Heart right ventricle (tissue), 16 donors: Measurements from ENCODE around the gene CD6. TPM values are rescaled to one million over a fixed set of nuclear protein-coding genes. Genes with fewer than 3 reads are reported as not detected.

Experiments used
- ATAC-seq, 8 donors: fragments of 200-7000 bp; cut with Tn5 transposase; one replicate each; pipeline ENCODE4 v1.9.1; 2020; ENCODE audit warnings: mild to moderate bottlenecking in 8 of 8, moderate library complexity in 8 of 8, moderate number of reproducible peaks in 1 of 8
- DNase-seq, 2 donors: peaks; one replicate each; pipeline ENCODE4 v3.0.0-alpha.2; 2020
- H3K27ac ChIP-seq, 10 donors: fragments of 200-600 bp; sonication (generic) in 2 of 10; one replicate each; pipeline versions ENCODE4 v1.5.0 to v1.8.0; 2020 to 2022; ENCODE audit warnings: mild to moderate bottlenecking in 3 of 10
- H3K27me3 ChIP-seq, 7 donors: fragments of 200-600 bp; one replicate each; pipeline ENCODE4 v1.8.0; 2021 to 2022; ENCODE audit warnings: mild to moderate bottlenecking in 2 of 7
- H3K36me3 ChIP-seq, 9 donors: fragments of 200-600 bp; sonication (generic) in 1 of 9; one replicate each; pipeline versions ENCODE4 v1.5.0 to v1.8.0; 2020 to 2022; ENCODE audit warnings: mild to moderate bottlenecking in 2 of 9
- H3K4me1 ChIP-seq, 9 donors: fragments of 200-600 bp; sonication (generic) in 1 of 9; one replicate each; pipeline versions ENCODE4 v1.5.0 to v1.8.0; 2020 to 2022; ENCODE audit warnings: mild to moderate bottlenecking in 4 of 9
- H3K4me3 ChIP-seq, 10 donors: fragments of 200-600 bp; sonication (generic) in 2 of 10; one replicate each; pipeline versions ENCODE4 v1.5.0 to v1.8.0; 2020 to 2022; ENCODE audit warnings: mild to moderate bottlenecking in 7 of 10, moderate library complexity in 2 of 10
- H3K9me3 ChIP-seq, 11 donors: fragments of 200-600 bp in 10 of 11; sonication (generic) in 2 of 11; one replicate each; pipeline versions ENCODE4 v1.5.0 to v1.8.0; 2013 to 2022; ENCODE audit warnings: mild to moderate bottlenecking in 2 of 11, control low read depth in 1 of 11, moderate library complexity in 1 of 11
- whole genome bisulfite sequencing, 2 donors: extraction: QIAGEN DNeasy Blood & Tissue Kit; methylation state at CpG; one replicate each; pipeline ENCODE4 v1.1.7; 2013; ENCODE audit warnings: inconsistent platforms in 1 of 2; 5-methylcytosine and 5-hydroxymethylcytosine counted together
- intact Hi-C, 10 donors: fragments of 100-400 bp; cut with DNase I; formaldehyde crosslinking; loops; one replicate each; pipeline versions ENCODE4 v1.11.1 to v1.14.2; 2022
- polyA plus RNA-seq, 2 donors: library from polyadenylated mRNA; stranded (reverse); fragments of 200-250 nt; gene quantifications; one replicate each; pipeline ENCODE4 v1.2.3, GENCODE V29; 2013
- total RNA-seq, 10 donors: library from RNA; stranded (reverse); fragmentation: NEBNext Ultra II Directional in 3 of 10; extraction: Animal tissue kit (Norgen Biotek cat#: 25700) in 3 of 10; gene quantifications; one replicate each; pipeline versions ENCODE4 v1.2.1 to v1.2.4, GENCODE V29; 2021 to 2023
- TF ChIP-seq, protein P1 (sequence below), 9 donors: fragments of 200-600 bp; sonication (generic) in 2 of 9; IDR thresholded peaks; one replicate each; pipeline versions ENCODE4 v1.5.0 to v1.8.0; 2021 to 2022; ENCODE audit warnings: antibody characterized with exemption in 9 of 9, mild to moderate bottlenecking in 5 of 9, moderate library complexity in 1 of 9
- donor health status: Arrhythmogenic right ventricular cardiomyopathy.
- donor health status: ischemic (EF 13 %, LVEDD 7.1; RV severe dilation, severe dysfunction).
- donor health status: healthy with polysubstance abuse.
- donor health status: DM: no; HTN: yes; CAD: no.
- donor health status: DM: no; HTN: no; CAD: no.
- donor health status: ischemic (EF 25% LVEDD 6.9; RV normal size, moderate dysfunction).
- donor health status: ischemic (EF 25% LVEDD 5.7; RV mildly dilated, moderate dysfunction).
- donor health status: healthy.
- donor health status: DM: yes; HTN: yes; CAD: no.
- donor health status: Ischemic cardiomyopathy.
- donor health status: ischemic (EF 35%, LVEDD 5.7; RV mildly dilated, moderate dysfunction).
- donor health status: nonischemic (EF 11% LVEDD 7.7; RV severe dilation, severe dysfunction).
- donor health status: DM: yes; HTN: yes; CAD: no.
- donor health status: PGD.
- donor health status: ischemic (EF 29% LVEDD 5.4; RV normal size, mild dysfunction).
- donor health status: nonischemic (EF 23%, LVEDD 6.1; RV moderate dilation, normal function).

Gene CD6
- total and polyA plus RNA-seq, 12 donors: 0.07 to 4.5 (median 0.34) TPM; not detected in 1

DNA sequence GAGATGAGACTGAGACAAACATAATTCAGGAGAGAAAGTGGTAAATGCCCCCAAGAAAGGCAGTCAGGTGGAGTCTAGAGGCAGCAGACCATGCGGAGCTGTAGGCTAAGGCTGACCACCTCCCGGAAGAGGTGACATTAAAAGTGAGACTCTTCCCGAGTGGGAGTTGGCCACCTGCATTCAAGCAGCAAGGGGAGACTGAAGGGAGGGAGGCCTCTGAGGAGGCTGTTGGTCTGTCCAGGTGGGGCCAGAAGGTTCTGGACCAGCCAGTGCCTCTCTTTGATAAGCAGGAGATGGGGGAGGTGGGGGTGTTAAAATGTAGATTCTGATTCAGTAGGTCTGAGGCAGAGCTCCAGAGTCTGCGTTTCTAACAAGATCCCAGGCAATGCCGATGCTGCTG lies 37.5 kb downstream of the CD6 start:
- H3K27me3 ChIP-seq: peaks cover 0 to 47% (median 24%) of the 10 kb centered on the region in 7 donors
- H3K27ac ChIP-seq: no peak overlapping the region
- H3K9me3 ChIP-seq: no peaks in the 10 kb centered on the region
- intact Hi-C loops: no loop called here
- H3K4me3 ChIP-seq: no peak overlapping the region
- no peak for ATAC-seq
- peaks cover 7 to 37% (median 14%) of the 10 kb centered on the region in 9 donors for H3K4me1 ChIP-seq
- TF ChIP-seq, protein P1, sequence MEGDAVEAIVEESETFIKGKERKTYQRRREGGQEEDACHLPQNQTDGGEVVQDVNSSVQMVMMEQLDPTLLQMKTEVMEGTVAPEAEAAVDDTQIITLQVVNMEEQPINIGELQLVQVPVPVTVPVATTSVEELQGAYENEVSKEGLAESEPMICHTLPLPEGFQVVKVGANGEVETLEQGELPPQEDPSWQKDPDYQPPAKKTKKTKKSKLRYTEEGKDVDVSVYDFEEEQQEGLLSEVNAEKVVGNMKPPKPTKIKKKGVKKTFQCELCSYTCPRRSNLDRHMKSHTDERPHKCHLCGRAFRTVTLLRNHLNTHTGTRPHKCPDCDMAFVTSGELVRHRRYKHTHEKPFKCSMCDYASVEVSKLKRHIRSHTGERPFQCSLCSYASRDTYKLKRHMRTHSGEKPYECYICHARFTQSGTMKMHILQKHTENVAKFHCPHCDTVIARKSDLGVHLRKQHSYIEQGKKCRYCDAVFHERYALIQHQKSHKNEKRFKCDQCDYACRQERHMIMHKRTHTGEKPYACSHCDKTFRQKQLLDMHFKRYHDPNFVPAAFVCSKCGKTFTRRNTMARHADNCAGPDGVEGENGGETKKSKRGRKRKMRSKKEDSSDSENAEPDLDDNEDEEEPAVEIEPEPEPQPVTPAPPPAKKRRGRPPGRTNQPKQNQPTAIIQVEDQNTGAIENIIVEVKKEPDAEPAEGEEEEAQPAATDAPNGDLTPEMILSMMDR (IDR thresholded peaks at IDR 0.05): no peak
- DNase-seq: no peak
- H3K36me3 ChIP-seq: no peaks in the 10 kb centered on the region
- 79 to 88% methylated on average over 5 of the region's 5 CpGs for WGBS, 2 donors

DNA sequence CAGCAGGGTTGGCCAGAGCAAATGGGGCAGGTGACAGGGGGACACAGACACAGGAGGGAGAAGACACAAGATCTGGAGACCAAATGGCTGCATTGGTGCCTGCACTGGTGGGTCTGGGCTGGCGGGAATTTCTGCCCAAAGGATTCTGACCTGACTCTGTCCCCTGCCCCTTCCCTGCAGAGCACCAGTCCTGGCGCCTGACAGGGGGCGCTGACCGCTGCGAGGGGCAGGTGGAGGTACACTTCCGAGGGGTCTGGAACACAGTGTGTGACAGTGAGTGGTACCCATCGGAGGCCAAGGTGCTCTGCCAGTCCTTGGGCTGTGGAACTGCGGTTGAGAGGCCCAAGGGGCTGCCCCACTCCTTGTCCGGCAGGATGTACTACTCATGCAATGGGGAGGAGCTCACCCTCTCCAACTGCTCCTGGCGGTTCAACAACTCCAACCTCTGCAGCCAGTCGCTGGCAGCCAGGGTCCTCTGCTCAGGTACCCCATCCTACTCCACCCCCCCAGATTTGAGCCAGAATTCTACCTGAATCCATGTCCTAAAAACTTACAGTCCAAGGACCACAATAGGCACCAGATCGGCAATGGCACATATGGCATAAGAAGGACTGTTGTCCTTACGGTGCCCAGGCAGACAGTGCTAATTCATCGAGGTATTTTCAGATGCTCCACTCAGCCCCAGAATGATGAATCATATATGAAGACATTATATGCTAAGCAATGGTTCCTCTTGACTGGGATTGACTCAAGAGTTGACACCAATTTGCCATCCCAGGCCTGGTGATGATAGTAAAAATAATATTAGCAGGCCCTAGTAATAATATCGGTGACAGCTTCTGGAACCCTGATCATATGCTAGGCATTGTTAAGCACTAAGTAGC lies 38.2 kb downstream of the CD6 start:
- intact Hi-C loops: no loop called here
- WGBS, 2 donors: 88 to 93% methylated on average over 15 of the region's 15 CpGs
- DNase-seq (no peak), ATAC-seq (no peak)
- no peak overlapping the region for H3K27ac ChIP-seq
- peaks cover 7 to 33% (median 12%) of the 10 kb centered on the region in 9 donors for H3K4me1 ChIP-seq
- no peaks in the 10 kb centered on the region for H3K36me3 ChIP-seq
- H3K27me3 ChIP-seq: peaks cover 0 to 49% (median 24%) of the 10 kb centered on the region in 7 donors
- no peak overlapping the region for H3K4me3 ChIP-seq
- no peaks in the 10 kb centered on the region for H3K9me3 ChIP-seq
- TF ChIP-seq, protein P1 (IDR thresholded peaks at IDR 0.05): no peak

DNA sequence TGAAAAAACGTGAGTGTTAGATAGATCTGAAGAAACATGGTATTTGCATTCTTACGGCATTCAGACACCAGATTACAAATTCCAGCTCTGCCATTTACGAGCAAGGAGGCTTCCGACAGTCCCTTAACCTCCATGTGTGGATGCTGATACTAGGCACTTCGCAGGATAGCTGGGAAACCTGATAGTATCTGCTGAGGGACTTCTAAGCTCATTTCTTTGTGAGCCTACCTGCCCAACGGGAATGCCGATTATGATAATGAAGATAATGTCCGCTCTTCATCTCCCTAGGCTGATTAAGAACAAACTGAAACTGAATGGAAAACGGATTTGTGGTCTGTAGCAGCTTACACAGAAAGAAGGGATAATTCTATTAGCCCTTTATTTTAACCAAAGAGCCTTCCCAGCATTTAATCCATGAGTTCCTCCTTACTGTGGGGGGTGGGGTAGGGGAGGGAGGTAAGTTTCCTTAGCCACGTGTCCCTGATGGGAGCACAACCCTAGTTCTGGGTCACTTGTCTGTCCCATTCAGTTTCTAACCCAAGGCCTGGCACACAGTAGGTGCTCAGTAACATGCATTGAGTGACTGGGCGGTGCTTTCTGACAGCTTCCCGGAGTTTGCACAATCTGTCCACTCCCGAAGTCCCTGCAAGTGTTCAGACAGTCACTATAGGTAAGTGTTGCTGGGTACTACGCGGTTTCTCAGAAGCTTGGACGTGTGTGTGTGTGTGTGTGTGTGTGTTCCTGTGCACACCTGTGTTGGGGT lies 39.2 kb downstream of the CD6 start:
- DNase-seq (no peak), ATAC-seq (no peak)
- H3K9me3 ChIP-seq: no peaks in the 10 kb centered on the region
- intact Hi-C loops: no loop called here
- 83 to 84% methylated on average over 16 of the region's 16 CpGs for WGBS, 2 donors
- H3K4me3 ChIP-seq: no peak overlapping the region
- TF ChIP-seq, protein P1 (IDR thresholded peaks at IDR 0.05): no peak
- H3K27ac ChIP-seq: no peak overlapping the region
- H3K27me3 ChIP-seq: peaks cover 0 to 52% (median 24%) of the 10 kb centered on the region in 7 donors
- H3K36me3 ChIP-seq: no peaks in the 10 kb centered on the region
- peaks cover 7 to 25% (median 12%) of the 10 kb centered on the region in 9 donors for H3K4me1 ChIP-seq

DNA sequence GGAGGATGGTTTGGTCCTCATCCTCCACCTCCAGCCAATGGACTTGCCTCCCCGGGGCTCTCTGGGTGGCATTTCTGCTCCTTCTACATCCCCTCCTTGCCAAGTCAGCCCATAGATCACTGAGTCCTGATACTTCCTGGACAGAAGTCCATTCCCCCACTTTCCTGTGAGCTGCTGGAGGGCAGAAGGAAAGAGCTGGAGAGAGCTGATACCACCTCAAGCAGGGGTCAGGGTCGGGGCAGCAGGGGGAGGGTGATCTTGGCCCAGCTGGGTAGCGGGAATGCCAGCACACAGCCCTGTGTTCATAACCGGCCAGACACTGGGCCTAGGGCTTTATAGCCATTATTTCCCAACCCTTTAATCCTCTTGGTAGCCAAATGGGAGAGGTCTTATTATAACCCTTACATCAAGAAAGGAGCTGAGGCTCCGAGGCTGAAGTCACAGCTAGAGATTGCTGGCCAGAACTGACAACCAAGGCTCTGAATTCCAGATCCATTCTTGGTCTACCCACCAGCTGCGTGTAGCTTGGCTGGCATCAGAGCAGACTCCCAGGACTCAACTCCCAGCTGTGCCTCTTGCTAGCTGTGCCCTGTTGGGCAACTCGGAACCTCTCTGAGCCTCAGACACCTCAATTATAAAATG lies 39.9 kb downstream of the CD6 start:
- TF ChIP-seq, protein P1 (IDR thresholded peaks at IDR 0.05): no peak
- no peak for DNase-seq
- intact Hi-C loops: no loop called here
- no peak overlapping the region for H3K27ac ChIP-seq
- no peaks in the 10 kb centered on the region for H3K36me3 ChIP-seq
- peaks cover 7 to 25% (median 12%) of the 10 kb centered on the region in 9 donors for H3K4me1 ChIP-seq
- no peak overlapping the region for H3K4me3 ChIP-seq
- peaks cover 0 to 58% (median 24%) of the 10 kb centered on the region in 7 donors for H3K27me3 ChIP-seq
- WGBS, 2 donors: 63 to 75% methylated on average over 7 of the region's 7 CpGs
- no peak for ATAC-seq
- H3K9me3 ChIP-seq: no peaks in the 10 kb centered on the region
